Endothelial cell of umbilical vein (primary cell): ENCODE data around the gene ACE.

Source experiments
- CTCF ChIP-seq, 2 donors: IDR thresholded peaks; 1 replicate in 1 of 2; 2 replicates in 1 of 2; pipeline ENCODE4 v1.5.1; 2011; ENCODE audit warnings: low read length in 2 of 2, mild to moderate bottlenecking in 2 of 2, moderate library complexity in 2 of 2, control low read depth in 1 of 2, inconsistent platforms in 1 of 2, low read depth in 1 of 2; ENCODE audit not compliant: insufficient read depth in 1 of 2; ENCODE audit errors: extremely low read depth in 1 of 2
- EZH2 ChIP-seq: IDR thresholded peaks from 2 replicates; pipeline ENCODE4 v1.6.1; 2012; ENCODE audit warnings: borderline replicate concordance, low read depth, mild to moderate bottlenecking, moderate library complexity, low read length, inconsistent platforms; ENCODE audit not compliant: severe bottlenecking

- TF ChIP-seq CTCF (IDR thresholded peaks at IDR 0.05; ENCODE audit: extremely low read depth in 1 of 2, insufficient read depth in 1 of 2, low read depth in 1 of 2, low read length in 2 of 2) (no peak), EZH2 (no peak)
These were observed 16.6 kb downstream of the ACE start for GRCh38 chr17:63493411-63493810.
